ENCODE results near the gene NUTM2F.
"Not testable (repeated sequence)": the region's sequence is repeated elsewhere in the genome, so short reads cannot be mapped to it uniquely, and the experiment has no call there.

NUTM2F gene

DNA sequence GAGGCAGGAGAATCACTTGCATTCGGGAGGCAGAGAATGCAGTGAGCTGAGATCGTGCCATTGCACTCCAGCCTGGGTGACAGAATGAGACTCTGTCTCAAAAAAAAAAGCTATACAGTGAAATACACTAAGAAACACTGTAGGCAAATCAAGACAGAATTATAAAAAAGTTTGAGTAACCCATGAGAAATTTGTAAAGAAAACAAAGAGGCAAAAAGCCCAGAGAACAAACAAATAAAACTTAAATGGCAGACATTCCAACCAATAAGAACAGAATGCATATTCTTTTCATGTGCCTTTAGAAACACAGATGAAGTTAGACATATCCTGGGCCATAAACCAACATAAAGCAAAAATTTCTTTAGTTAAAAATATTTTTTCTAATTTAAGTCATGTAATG is 38.8 kb downstream of the NUTM2F start:
- no peak overlapping the region for H3K4me3 ChIP-seq (ENCODE audit: low read length)
- no peak for DNase-seq (ENCODE audit: low read depth)
- TF ChIP-seq, protein P1, sequence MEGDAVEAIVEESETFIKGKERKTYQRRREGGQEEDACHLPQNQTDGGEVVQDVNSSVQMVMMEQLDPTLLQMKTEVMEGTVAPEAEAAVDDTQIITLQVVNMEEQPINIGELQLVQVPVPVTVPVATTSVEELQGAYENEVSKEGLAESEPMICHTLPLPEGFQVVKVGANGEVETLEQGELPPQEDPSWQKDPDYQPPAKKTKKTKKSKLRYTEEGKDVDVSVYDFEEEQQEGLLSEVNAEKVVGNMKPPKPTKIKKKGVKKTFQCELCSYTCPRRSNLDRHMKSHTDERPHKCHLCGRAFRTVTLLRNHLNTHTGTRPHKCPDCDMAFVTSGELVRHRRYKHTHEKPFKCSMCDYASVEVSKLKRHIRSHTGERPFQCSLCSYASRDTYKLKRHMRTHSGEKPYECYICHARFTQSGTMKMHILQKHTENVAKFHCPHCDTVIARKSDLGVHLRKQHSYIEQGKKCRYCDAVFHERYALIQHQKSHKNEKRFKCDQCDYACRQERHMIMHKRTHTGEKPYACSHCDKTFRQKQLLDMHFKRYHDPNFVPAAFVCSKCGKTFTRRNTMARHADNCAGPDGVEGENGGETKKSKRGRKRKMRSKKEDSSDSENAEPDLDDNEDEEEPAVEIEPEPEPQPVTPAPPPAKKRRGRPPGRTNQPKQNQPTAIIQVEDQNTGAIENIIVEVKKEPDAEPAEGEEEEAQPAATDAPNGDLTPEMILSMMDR (IDR thresholded peaks at IDR 0.05; ENCODE audit: insufficient read depth, low read depth, low read length, missing control alignments) = no peak

DNA sequence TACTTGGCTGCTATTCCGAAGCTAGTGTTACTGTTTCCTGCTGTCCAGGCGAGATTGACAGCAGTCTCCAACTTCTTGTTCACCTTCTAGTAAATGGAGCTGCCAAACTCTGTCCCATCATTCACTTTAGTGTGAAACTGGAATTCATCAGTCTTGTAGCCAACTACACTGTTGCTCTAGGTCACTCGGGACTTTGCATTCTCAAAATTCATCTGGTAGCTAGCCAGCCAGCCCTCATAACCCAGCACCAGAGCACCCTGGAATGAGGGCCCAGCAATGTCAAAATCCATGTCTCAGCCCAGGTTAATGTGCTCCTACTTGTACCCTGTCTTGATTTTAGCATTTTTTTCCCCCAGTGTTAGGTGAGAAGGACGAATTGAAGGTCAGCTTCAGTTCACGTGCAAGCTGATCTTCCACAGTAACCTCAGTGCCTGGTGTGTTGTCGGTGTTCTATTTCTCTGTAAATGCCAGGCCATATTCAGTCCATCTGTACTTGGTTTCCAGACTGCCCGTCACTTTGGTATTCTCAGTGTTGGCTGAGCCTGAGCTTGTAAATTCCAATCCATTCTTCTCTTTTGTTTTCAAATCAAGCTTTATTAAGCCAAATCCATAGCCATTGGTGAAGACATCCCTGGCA is 40.4 kb downstream of the NUTM2F start:
- TF ChIP-seq, protein P1 (IDR thresholded peaks at IDR 0.05; ENCODE audit: insufficient read depth, low read depth, low read length, missing control alignments) = no peak
- DNase-seq (ENCODE audit: low read depth) = no peak
- no peak overlapping the region for H3K4me3 ChIP-seq (ENCODE audit: low read length)

GRCh38 chr9:94286116-94286515 is 42.3 kb downstream of the NUTM2F start:
- TF ChIP-seq, protein P1 (IDR thresholded peaks at IDR 0.05; ENCODE audit: insufficient read depth, low read depth, low read length, missing control alignments) = no peak
- DNase-seq (ENCODE audit: low read depth) = no peak
- no peak overlapping the region for H3K4me3 ChIP-seq (ENCODE audit: low read length)

GRCh38 chr9:94281101-94281500 is 47.3 kb downstream of the NUTM2F start:
- TF ChIP-seq, protein P1 (IDR thresholded peaks at IDR 0.05; ENCODE audit: insufficient read depth, low read depth, low read length, missing control alignments) = no peak
- H3K4me3 ChIP-seq (ENCODE audit: low read length) = no peak overlapping the region
- no peak for DNase-seq (ENCODE audit: low read depth)

DNA sequence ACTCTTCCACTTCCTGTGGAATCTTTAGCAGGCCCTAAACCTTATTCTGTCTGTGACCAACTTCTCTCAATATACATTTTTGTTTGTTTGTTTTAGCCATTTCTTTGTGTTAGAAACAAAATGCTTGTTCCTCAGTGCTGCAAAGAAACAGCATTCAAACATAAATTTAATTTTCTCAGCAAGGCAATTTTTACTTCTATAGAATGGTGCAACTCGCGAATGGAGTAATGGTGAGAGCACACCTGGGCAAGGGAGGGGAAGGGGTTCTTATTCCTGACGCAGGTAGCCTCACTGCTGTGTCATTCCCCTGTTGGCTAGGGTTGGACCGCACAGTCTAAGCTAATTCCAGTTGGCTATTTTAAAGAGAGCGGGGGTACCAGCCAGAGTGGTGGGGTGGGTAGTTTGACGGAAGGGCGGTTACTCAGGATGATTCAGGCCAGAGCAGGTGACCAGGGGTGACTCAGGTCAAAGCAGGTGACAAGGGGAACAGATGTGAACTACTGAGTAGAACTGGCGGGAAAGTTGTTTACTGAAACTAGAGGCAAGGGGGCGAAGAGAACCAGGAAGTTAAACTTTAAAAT is 47.9 kb downstream of the NUTM2F start:
- H3K4me3 ChIP-seq (ENCODE audit: low read length) = no peak overlapping the region

GRCh38 chr9:94277885-94278536 is 50.4 kb downstream of the NUTM2F start:
- no peak for DNase-seq (ENCODE audit: low read depth)
- TF ChIP-seq, protein P1 (IDR thresholded peaks at IDR 0.05; ENCODE audit: insufficient read depth, low read depth, low read length, missing control alignments) = no peak
- no peak overlapping the region for H3K4me3 ChIP-seq (ENCODE audit: low read length)

More for the DNA sequence above, 47.9 kb downstream of the NUTM2F start:
- no peak for DNase-seq (ENCODE audit: low read depth)
- TF ChIP-seq, protein P1 (IDR thresholded peaks at IDR 0.05; ENCODE audit: insufficient read depth, low read depth, low read length, missing control alignments) = no peak

DNA sequence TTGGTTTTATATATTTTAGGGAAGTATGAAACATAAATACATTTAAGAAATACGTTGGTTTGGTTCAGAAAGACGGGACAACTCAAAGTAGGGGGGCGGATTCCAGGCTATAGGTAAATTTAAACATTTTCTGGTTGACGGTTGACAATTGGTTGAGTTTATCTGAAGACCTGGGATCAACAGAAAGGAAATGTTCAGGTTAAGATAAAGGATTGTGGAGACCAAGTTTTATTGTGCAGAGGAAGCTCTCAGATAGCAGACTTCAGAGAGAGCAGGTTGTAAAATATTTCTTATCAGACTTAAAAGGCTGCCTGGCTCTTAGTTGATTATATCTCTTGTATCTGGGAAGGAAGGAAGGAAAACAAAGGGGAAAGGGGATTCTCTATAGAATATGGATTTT is 51.4 kb downstream of the NUTM2F start:
- not testable (repeated sequence) for DNase-seq (ENCODE audit: low read depth); H3K4me3 ChIP-seq (ENCODE audit: low read length)

Data from epithelial cell of esophagus (primary cell).